NCI-H1436 (cell line): ENCODE measurements around the gene CALB2.
"Not testable (repeated sequence)": the region's sequence is repeated elsewhere in the genome, so short reads cannot be mapped to it uniquely, and the experiment has no call there.

Source experiments
- DNase-seq: peaks from one replicate; lab custom pipeline; 2025; lab: John Stamatoyannopoulos, UW

CALB2 gene

DNA sequence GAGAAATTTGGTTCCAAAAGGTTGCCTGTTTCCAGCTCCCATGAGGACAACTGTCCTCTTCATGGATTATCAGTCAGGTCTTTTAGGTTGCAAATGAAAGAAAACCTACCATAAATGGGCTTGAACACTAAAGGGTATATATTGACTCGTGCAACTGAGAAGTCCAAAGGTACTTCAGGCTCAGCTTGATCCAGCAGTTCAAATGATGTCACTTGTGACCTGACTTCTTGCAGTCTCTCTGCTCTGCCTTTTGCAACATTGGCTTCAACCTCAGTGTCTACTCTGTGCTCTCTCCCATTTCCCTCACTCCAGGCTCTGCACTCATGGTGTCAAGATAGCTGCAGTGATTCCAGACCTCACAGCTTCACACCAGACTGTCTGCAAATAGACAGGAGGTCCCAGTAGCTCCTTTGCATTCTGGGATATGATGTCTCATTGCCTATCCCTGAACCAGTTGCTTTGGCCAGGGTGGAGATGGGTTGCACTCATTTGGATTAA lies 5.5 kb upstream of the CALB2 start:
- DNase-seq: no peak

DNA sequence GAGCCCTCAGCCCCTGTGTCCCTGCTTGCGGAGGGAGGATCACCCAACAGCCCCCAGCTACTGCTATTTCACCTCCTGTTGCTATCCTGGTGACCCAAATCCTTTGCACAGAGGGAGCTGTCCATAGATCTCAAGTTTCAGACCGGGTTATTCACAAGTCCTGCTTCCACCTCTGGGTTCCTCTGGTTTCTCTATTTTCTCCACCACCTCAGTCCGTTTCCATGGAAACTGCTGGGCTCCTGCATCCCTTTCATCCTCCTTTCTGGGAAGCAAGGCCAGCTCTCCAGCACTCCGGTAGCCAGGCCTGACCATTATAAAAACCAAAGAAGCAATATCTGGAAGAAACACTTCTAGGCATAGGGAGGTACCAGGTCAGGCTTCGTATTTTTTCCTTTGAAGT lies 4.8 kb upstream of the CALB2 start:
- DNase-seq: no peak

- DNase-seq: no peak
These were observed 4.4 kb upstream of the CALB2 start for GRCh38 chr16:71354156-71354555.

- DNase-seq: no peak
These were observed 2.3 kb upstream of the CALB2 start for GRCh38 chr16:71356051-71356740.

DNA sequence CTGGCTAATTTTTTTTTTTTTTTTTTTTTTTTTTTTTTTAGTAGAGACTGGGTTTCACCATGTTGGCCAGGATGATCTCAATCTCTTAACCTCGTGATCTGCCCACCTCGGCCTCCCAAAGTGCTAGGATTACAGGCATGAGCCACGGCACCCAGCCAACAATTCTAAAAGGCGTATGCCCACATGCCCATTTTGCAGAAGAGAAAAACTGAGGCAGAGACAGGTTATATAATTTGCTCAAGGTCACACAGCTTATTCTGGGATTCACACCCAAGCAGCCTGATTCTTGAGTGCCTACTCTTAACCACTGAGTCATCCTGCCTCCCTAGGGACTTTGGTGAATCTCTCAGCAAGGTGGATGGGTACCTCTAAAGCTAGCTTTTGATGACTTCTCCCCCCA lies 1.6 kb upstream of the CALB2 start:
- not testable (repeated sequence) for DNase-seq

DNA sequence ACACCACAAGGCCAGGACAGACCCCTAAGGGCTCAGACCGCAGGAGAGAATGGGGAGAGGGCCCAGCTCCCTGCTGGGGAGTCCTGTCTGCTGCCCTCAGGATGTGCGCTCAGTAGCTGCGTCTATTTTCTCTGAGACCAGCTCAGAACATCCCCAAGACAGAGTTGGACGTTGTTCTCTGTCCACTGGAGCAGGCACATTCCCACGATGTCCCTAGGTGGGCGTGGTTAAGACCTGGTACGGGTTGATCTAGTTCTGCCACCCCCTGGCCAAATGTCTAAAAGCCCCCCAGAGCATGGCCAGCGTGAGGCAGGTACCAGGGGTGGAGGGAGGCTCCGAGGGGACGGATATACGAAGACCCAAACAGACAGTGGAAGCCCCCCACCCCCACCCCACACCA lies 842 bp upstream of the CALB2 start:
- DNase-seq: no peak

DNA sequence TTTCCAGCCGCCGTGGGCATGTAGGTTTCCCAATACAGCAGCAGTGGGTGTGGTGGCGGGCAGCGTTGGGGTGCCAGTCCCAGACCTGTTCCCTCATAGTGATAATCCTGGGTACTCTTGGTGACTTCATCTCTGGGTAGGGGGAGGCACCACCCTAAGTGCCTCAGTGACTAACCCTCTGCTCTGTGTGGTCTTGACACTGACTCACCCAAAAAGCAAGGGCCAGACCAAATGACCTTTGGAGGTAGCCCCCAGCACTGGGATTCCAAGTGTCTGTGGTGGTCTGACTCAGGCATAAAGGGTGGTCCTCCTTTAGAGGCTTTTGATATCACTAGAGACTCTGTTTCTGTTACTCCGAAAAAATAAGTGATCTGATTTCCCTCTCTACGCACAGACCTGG lies 908 bp downstream of the CALB2 start:
- no peak for DNase-seq

GRCh38 chr16:71360378-71360777 lies 1.9 kb downstream of the CALB2 start:
- no peak for DNase-seq

DNA sequence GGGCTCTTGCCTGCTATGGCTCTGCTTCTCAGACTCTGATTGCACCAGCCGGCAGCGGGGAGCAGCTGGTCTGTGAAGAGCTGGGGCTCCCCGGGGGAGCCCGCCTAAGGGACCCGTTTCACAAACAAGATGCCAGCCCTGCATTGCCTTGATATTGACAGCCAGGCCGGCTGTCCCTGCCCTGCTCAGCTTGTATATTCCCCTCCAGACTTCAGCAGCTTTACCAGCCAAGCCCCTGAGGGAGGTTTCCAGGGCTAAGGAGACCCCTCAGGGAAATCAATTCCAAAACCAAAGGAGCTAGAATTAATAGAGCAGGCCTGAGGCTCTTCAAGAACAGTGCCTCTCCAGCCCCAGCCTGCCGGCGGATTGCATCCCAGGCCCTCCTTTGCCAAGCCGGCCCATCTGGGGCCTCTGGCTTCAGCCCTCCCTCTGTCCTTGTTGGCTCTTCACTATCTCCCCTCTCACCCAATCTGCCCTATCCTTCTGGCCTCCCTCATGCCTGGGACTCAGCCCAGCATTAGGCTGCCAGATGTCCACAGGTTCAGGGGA lies 5.7 kb downstream of the CALB2 start:
- DNase-seq: peak; percentile 4

- DNase-seq: no peak
These were observed 6.5 kb downstream of the CALB2 start for GRCh38 chr16:71365021-71365420.

DNA sequence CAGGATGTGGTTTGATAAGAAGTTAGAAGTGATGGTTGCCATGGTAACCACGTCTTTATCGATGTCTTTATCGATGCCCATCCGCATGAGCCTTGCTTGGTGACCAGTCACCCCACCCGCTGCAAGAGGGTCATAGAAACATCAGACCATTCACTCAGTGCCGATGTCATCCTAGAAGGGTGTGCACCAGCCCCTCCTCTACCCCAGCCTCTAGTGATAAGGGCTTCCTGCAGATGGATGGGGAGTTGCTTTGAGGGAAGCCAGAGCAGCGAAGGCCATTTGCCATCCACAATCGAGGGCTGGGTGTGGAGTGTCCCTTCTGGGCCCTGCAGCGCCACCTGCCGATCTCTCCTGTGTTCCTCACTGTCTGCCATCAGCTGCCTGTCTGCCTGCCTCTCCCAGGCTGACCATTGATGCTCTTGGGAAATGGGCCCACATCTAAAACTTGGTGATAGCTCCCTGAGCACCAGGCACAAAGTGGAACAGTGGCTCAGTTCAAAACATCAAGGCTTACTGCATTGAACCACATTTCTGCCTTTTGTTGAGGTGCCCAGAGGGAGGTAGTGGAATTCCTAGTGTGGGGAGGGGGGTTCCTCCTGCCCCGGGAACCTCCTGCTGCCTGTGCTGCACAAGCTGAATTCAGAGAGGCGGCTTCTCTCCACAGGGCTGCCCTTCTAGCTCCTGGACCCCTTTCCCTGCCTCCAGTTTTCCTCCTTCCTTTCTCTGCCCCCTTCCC lies 8.9 kb downstream of the CALB2 start:
- DNase-seq: peak; percentile 25

- DNase-seq: no peak
These were observed 10.4 kb downstream of the CALB2 start for GRCh38 chr16:71368958-71369357.

DNA sequence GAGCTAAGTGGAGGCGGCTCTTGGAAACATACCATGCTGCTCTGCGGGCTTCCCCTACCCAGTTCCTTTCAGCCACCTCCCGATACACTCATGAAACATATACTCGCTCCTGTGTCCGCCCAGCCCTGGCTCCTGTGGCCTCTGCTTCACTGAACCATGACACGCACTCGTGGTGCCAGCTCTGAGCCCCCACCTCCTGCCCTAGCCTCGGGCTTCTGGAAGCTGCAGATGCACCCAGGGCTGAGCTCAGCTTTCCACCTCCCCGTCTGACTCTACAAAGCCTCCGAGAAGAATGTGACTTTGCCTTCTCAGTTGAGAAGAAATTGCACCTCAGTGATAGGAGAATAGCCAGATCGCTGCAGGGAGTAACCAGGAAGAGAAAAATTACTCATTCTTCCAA lies 11.0 kb downstream of the CALB2 start:
- no peak for DNase-seq

DNA sequence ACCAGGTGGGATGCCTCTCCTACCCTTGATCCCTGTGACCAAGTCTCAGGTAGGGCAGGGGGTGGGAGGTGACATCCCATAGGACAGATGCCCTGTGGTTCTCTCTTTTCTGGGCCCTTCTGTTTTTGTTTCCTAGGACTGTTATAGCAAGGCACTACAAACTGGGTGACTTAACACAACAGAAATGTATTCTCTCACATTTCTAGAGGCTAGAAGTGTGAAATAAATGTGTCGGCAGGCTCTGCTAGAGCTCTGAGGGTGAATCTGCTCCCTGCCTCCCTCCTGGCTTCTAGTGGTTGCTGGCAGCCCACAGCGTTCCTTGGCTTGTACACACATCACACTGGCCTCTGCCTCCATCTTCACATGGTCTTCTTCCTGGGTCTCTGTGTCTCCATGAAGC lies 12.7 kb downstream of the CALB2 start:
- DNase-seq: no peak

- peak; percentile 7 for DNase-seq
These were observed 14.6 kb downstream of the CALB2 start for GRCh38 chr16:71373073-71373472.

- no peak for DNase-seq
These were observed 18.1 kb downstream of the CALB2 start for GRCh38 chr16:71376465-71377157.

GRCh38 chr16:71379711-71380110 lies 21.2 kb downstream of the CALB2 start:
- DNase-seq: no peak

DNA sequence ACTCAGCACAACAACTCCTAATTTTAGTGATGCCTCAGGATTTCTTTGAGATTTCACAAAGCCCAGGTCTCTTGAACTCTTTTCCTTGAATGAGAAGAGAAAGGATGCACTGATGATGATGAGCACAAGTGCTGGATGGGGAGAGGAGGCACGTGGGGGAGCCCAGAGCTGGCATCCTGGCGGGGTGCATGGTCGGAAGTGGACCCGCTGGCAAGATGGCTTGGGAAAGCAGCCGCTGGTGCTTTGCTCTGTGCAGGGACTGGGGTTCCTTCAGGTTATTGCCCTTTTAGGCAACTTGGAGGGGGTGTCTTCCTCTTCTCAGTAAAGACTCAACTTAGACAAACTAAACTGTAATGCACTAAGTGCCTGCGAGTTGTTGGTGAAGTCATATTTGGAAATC lies 22.3 kb downstream of the CALB2 start:
- no peak for DNase-seq

DNA sequence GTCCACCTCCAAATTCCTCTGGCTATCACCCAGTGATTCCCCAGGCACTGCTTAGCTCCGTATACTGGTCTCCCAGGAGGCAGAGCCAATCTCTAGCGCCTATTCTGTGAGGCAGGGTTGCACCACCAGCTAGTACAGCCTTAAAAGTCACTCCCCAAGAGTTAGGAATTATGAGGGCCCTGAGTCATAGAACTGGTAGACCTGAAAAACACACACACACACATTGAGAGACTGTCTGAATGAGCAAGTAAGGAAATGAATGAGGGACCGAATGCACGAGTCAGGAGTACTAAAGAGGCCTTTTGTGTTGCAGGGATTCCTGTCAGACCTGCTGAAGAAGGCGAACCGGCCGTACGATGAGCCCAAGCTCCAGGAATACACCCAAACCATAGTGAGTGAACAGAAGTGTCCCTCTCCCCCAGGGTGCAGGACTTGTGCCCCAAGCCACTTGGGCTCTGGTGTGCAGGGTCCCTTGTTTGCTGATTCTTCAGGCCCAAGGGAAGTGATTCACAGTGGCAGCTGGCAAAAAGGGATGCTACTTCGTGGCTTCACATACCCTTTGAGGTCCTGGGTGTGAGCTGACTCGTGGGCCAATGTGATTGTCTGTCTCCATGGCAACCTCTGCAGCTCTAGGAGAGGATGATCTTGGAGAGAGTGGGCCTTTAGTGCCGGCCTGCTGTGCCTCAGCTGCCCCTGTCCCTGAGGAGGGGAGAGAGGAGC lies 24.7 kb downstream of the CALB2 start:
- no peak for DNase-seq

DNA sequence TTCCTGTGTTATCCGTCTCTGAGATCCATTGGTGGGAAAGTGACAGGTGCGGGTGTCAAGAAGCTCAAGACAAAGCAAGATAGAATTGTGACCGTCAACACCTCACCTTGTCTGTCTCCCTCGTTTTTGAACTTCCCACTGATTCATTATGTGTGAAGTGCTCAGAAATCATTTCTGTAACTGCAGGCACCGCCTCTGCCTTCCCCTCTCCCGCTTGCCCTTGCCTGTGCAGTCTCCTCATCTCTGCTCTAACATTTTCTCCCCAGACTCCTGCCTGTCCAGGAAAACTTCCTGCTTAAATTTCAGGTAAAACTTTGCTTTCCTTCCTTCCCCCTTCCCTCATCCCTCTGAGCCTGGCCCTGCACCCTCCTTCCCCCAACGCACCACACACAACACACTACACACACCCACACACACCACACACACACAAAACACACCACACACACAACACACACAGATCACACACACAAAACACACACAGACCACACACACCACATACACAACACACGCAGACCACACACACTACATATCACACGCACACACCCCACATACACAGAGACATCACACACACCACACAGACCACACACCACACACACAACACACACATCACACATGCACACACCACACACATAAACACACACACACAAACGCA lies 25.7 kb downstream of the CALB2 start:
- DNase-seq: no peak

DNA sequence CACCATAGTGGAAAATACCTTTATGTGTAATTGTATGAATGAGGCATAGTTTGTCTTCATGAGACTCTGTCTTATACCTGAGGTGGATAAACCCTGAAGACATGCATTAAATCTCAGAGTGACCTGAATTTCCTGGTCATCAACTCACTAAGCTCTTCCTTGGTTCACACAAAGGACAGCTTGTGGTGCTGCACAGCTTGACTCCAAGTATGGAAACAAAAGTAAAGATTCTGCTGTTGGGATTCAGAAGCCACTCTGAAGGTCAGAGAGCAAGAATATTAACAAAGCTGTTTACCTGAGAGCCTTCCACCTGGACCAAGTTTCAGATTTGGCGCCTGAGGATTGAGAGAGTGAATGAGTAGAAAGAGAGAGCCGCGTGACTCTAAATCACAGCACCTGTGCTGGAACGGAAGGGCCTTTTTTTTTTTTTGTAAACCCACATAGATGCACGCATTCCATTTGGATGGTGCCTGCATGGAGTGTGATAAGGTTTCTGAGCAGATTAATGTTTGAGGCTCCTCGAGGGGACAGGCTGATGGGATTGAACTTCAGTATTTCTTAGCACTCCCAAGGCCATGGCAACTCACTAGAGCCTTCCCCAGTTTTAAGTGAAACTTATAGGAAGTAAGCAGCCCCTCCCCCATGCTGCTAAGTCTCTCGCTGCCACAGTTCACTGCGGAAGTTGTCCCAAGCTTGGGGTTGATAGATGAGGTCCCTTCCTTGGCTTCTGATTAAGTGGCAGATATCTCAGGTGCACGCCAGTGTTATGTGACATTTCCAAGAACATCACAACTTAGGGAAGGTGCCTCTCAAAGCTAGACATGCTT lies 28.7 kb downstream of the CALB2 start:
- no peak for DNase-seq
